WTC11 (cell line): ENCODE results near the gene ZIC4. TPM values are rescaled to one million over a fixed set of nuclear protein-coding genes. Genes with fewer than 3 reads are reported as not detected.

Source experiments
- ATAC-seq: fragments of 200-7000 bp; cut with Tn5 transposase; 2 replicates; pipeline ENCODE4 v1.10.0; 2021; ENCODE audit warnings: mild to moderate bottlenecking, moderate library complexity
- CTCF ChIA-PET: fragments of 300-600 bp; sonication (Branson Sonifier 250); formaldehyde crosslinking; loops from one replicate; lab custom pipeline; 2021; ENCODE audit warnings: antibody characterized with exemption; lab: Charles Lee
- POLR2A ChIA-PET: fragments of 350-600 bp; sonication (Branson Sonifier 250); formaldehyde crosslinking; loops from one replicate; lab custom pipeline; 2021; ENCODE audit warnings: antibody characterized with exemption; lab: Charles Lee
- DNase-seq: peaks from one replicate; pipeline ENCODE4 v3.0.0; 2021; ENCODE audit warnings: low spot score
- H3K27ac Mint-ChIP-seq: 2 replicates; pipeline ENCODE4 v1.8.0; 2021; ENCODE audit warnings: mixed read lengths
- H3K27me3 Mint-ChIP-seq: 2 replicates; pipeline ENCODE4 v1.8.0; 2021; ENCODE audit warnings: low read depth, mild to moderate bottlenecking, moderate library complexity, mixed read lengths
- H3K36me3 Mint-ChIP-seq: 2 replicates; pipeline ENCODE4 v1.8.0; 2021; ENCODE audit warnings: mixed read lengths
- H3K4me1 Mint-ChIP-seq: 2 replicates; pipeline ENCODE4 v1.8.0; 2022; ENCODE audit warnings: mixed read lengths
- H3K4me3 Mint-ChIP-seq: 2 replicates; pipeline ENCODE4 v1.8.0; 2021; ENCODE audit warnings: mild to moderate bottlenecking, moderate library complexity, mixed read lengths
- H3K9me3 Mint-ChIP-seq: 2 replicates; pipeline ENCODE4 v1.8.0; 2021; ENCODE audit warnings: mixed read lengths
- ARID4B ChIP-seq: sonication (generic); formaldehyde crosslinking; IDR thresholded peaks from 2 replicates; pipeline ENCODE4 v1.8.0; 2023; ENCODE audit warnings: missing genetic modification reagents, mild to moderate bottlenecking, borderline replicate concordance
- ELF4 ChIP-seq: sonication (generic); formaldehyde crosslinking; IDR thresholded peaks from 2 replicates; pipeline ENCODE4 v1.8.1; 2022; ENCODE audit warnings: low read depth, mild to moderate bottlenecking, moderate library complexity, missing genetic modification reagents
- ERG ChIP-seq: fragments of 250-450 bp; sonication (Bioruptor Pico); IDR thresholded peaks from 2 replicates; pipeline ENCODE4 v1.8.0; 2021; ENCODE audit warnings: mild to moderate bottlenecking
- FOXJ3 ChIP-seq: sonication (generic); formaldehyde crosslinking; IDR thresholded peaks from 2 replicates; pipeline ENCODE4 v1.9.0; 2021; ENCODE audit warnings: missing genetic modification reagents, mild to moderate bottlenecking, borderline replicate concordance
- IRF2 ChIP-seq: sonication (generic); formaldehyde crosslinking; IDR thresholded peaks from 2 replicates; pipeline ENCODE4 v1.8.0; 2022; ENCODE audit warnings: low read depth, missing genetic modification reagents, borderline replicate concordance
- JUN ChIP-seq: sonication (generic); formaldehyde crosslinking; IDR thresholded peaks from 2 replicates; pipeline ENCODE4 v1.8.0; 2023; ENCODE audit warnings: mild to moderate bottlenecking, missing genetic modification reagents
- NFATC4 ChIP-seq: fragments of 250-450 bp; sonication (Bioruptor Pico); IDR thresholded peaks from 2 replicates; pipeline ENCODE4 v1.9.0; 2021; ENCODE audit warnings: mild to moderate bottlenecking
- NR1H2 ChIP-seq: sonication (generic); formaldehyde crosslinking; IDR thresholded peaks from 2 replicates; pipeline ENCODE4 v1.9.0; 2021; ENCODE audit warnings: mild to moderate bottlenecking, moderate library complexity, missing genetic modification reagents
- RELA ChIP-seq: sonication (generic); formaldehyde crosslinking; IDR thresholded peaks from 2 replicates; pipeline ENCODE4 v1.8.1; 2022; ENCODE audit warnings: missing genetic modification reagents, mild to moderate bottlenecking, borderline replicate concordance
- ZNF121 ChIP-seq: sonication (generic); formaldehyde crosslinking; IDR thresholded peaks from 2 replicates; pipeline ENCODE4 v1.8.0; 2023; ENCODE audit warnings: missing genetic modification reagents
- ZNF317 ChIP-seq: sonication (generic); formaldehyde crosslinking; IDR thresholded peaks from 2 replicates; pipeline ENCODE4 v1.8.1; 2023; ENCODE audit warnings: low read depth, mild to moderate bottlenecking, moderate library complexity, missing genetic modification reagents, borderline replicate concordance
- ZNF512 ChIP-seq: sonication (generic); formaldehyde crosslinking; IDR thresholded peaks from 2 replicates; pipeline ENCODE4 v1.8.1; 2022; ENCODE audit warnings: missing genetic modification reagents, borderline replicate concordance
- ZNF532 ChIP-seq: fragments of 250-450 bp; sonication (Bioruptor Pico); IDR thresholded peaks from 2 replicates; pipeline ENCODE4 v1.9.0; 2021; ENCODE audit warnings: mild to moderate bottlenecking, borderline replicate concordance
- total RNA-seq: library from RNA; stranded (reverse); gene quantifications from 3 replicates; pipeline ENCODE4 v1.2.3, GENCODE V29; 2021

ZIC4 gene
- total RNA-seq, 1 experiment from 2014 or later: 3.5 TPM

GRCh38 chr3:147422601-147423536, 16.5 kb upstream of the ZIC4 start (continued):
- TF ChIP-seq ARID4B (CRISPR knock-in tag): no peak
- TF ChIP-seq ERG (CRISPR knock-in tag): no peak

GRCh38 chr3:147422196-147422595, 15.9 kb upstream of the ZIC4 start:
- Mint-ChIP-seq H3K4me1 (peaks cover 64% of the 10 kb centered on the region), H3K4me3 (peak overlapping the region; percentile 73), H3K36me3 (no peaks in the 10 kb centered on the region), H3K27me3 (peaks cover 90% of the 10 kb centered on the region), H3K9me3 (no peaks in the 10 kb centered on the region), H3K27ac (no peak overlapping the region)
- ChIA-PET CTCF (interaction anchor here (1.0 to 6.3 kb wide), 6 partner anchors 29 to 195 kb away, joined by 3 to 40 read pairs (median 10); no protein-coding TSS in a partner anchor), POLR2A (interaction anchor here (1.3 to 2.2 kb wide), 4 partner anchors 10 to 45 kb away, joined by 3 to 13 read pairs (median 6); no protein-coding TSS in a partner anchor)
- no peak for TF ChIP-seq IRF2 (CRISPR knock-in tag)
- TF ChIP-seq ZNF317: no peak
- no peak for TF ChIP-seq NR1H2 (CRISPR knock-in tag)
- TF ChIP-seq ZNF121 (CRISPR knock-in tag): no peak
- TF ChIP-seq FOXJ3 (CRISPR knock-in tag): no peak
- TF ChIP-seq ZNF532 (CRISPR knock-in tag): no peak
- no peak for TF ChIP-seq NFATC4 (CRISPR knock-in tag)
- TF ChIP-seq RELA (CRISPR knock-in tag): no peak
- TF ChIP-seq JUN (CRISPR knock-in tag): no peak
- no peak for TF ChIP-seq ELF4 (CRISPR knock-in tag)
- no peak for TF ChIP-seq ZNF512 (CRISPR knock-in tag)
- DNase-seq (no peak), ATAC-seq (no peak)
